Immature natural killer cell (primary cell): ENCODE measurements around the gene PATJ. TPM values are rescaled to one million over a fixed set of nuclear protein-coding genes. Genes with fewer than 3 reads are reported as not detected.
"Not testable (repeated sequence)": the region's sequence is repeated elsewhere in the genome, so short reads cannot be mapped to it uniquely, and the experiment has no call there.

ENCODE experiments used
- DNase-seq, 3 donors: peaks; one replicate each; pipeline ENCODE4 v3.0.0; 2022; ENCODE audit warnings: mixed read lengths in 1 of 3
- H3K27ac Mint-ChIP-seq, 6 donors: one replicate each; pipeline ENCODE4 v1.8.0; 2020; ENCODE audit warnings: mixed read lengths in 6 of 6, mild to moderate bottlenecking in 5 of 6, inconsistent platforms in 4 of 6, moderate library complexity in 3 of 6
- H3K27me3 Mint-ChIP-seq, 3 donors: one replicate each; pipeline ENCODE4 v1.8.0; 2020 to 2021; ENCODE audit warnings: low read depth in 3 of 3, mild to moderate bottlenecking in 3 of 3, mixed read lengths in 3 of 3, moderate library complexity in 3 of 3, inconsistent platforms in 1 of 3
- H3K36me3 Mint-ChIP-seq, 3 donors: one replicate each; pipeline ENCODE4 v1.8.0; 2020; ENCODE audit warnings: mixed read lengths in 3 of 3, inconsistent platforms in 2 of 3, mild to moderate bottlenecking in 2 of 3
- H3K4me1 Mint-ChIP-seq, 2 donors: one replicate each; pipeline ENCODE4 v1.8.0; 2020; ENCODE audit warnings: inconsistent platforms in 2 of 2, mild to moderate bottlenecking in 2 of 2, mixed read lengths in 2 of 2, moderate library complexity in 1 of 2
- H3K4me3 Mint-ChIP-seq, 5 donors: one replicate each; pipeline ENCODE4 v1.8.0; 2020; ENCODE audit warnings: mild to moderate bottlenecking in 5 of 5, mixed read lengths in 5 of 5, inconsistent platforms in 3 of 5, moderate library complexity in 3 of 5
- H3K9me3 Mint-ChIP-seq, 6 donors: one replicate each; pipeline ENCODE4 v1.8.0; 2020; ENCODE audit warnings: mild to moderate bottlenecking in 6 of 6, mixed read lengths in 6 of 6, inconsistent platforms in 4 of 6, moderate library complexity in 3 of 6
- polyA plus RNA-seq, 3 donors: library from polyadenylated mRNA; unstranded; fragments of 300-500 nt; fragmentation: Illumina TruSeq; gene quantifications; one replicate each; pipeline ENCODE4 v1.2.3, GENCODE V29; 2021

The PATJ gene
- polyA plus RNA-seq, 3 donors from 2014 or later = 2.9 to 7.2 (median 5.9) TPM

GRCh38 chr1:61770131-61770530, 27.9 kb downstream of the PATJ start:
- peaks cover 0 to 2% (median 0%) of the 10 kb centered on the region in 3 donors for H3K27me3 Mint-ChIP-seq
- H3K4me1 Mint-ChIP-seq = no peaks in the 10 kb centered on the region
- H3K36me3 Mint-ChIP-seq = peaks cover 5 to 16% (median 6%) of the 10 kb centered on the region in 3 donors
- no peak for DNase-seq
- H3K9me3 Mint-ChIP-seq = no peaks in the 10 kb centered on the region
- H3K27ac Mint-ChIP-seq = no peak overlapping the region
- no peak overlapping the region for H3K4me3 Mint-ChIP-seq

- no peaks in the 10 kb centered on the region for H3K9me3 Mint-ChIP-seq
- peaks cover 4 to 9% (median 8%) of the 10 kb centered on the region in 3 donors for H3K36me3 Mint-ChIP-seq
- DNase-seq = no peak
- peaks cover 3 to 7% of the 10 kb centered on the region in 2 donors for H3K4me1 Mint-ChIP-seq
- H3K4me3 Mint-ChIP-seq = no peak overlapping the region
- peaks cover 0 to 2% (median 0%) of the 10 kb centered on the region in 3 donors for H3K27me3 Mint-ChIP-seq
- no peak overlapping the region for H3K27ac Mint-ChIP-seq
Observed at GRCh38 chr1:61776091-61776490, 33.8 kb downstream of the PATJ start.

GRCh38 chr1:61779231-61779630, 37.0 kb downstream of the PATJ start:
- Mint-ChIP-seq H3K36me3 (peaks cover 0 to 9% (median 4%) of the 10 kb centered on the region in 3 donors), H3K27me3 (peaks cover 0 to 2% (median 0%) of the 10 kb centered on the region in 3 donors), H3K4me1 (peaks cover 19 to 36% of the 10 kb centered on the region in 2 donors), H3K4me3 (no peak overlapping the region), H3K9me3 (no peaks in the 10 kb centered on the region), H3K27ac (no peak overlapping the region)
- DNase-seq = no peak

- H3K36me3 Mint-ChIP-seq = peaks cover 0 to 6% (median 4%) of the 10 kb centered on the region in 3 donors
- H3K4me3 Mint-ChIP-seq = no peak overlapping the region
- H3K27ac Mint-ChIP-seq = no peak overlapping the region
- no peak for DNase-seq
- H3K4me1 Mint-ChIP-seq = peaks cover 19 to 38% of the 10 kb centered on the region in 2 donors
- no peaks in the 10 kb centered on the region for H3K27me3 Mint-ChIP-seq
- no peaks in the 10 kb centered on the region for H3K9me3 Mint-ChIP-seq
Observed at GRCh38 chr1:61781151-61781550, 38.9 kb downstream of the PATJ start.

- Mint-ChIP-seq H3K4me3 (peak overlapping the region; percentile 38 to 74 (median 64)), H3K36me3 (peaks cover under 1 to 13% (median 6%) of the 10 kb centered on the region in 3 donors), H3K27ac (peak overlapping the region; percentile 8 to 84 (median 56)), H3K4me1 (peaks cover 19 to 38% of the 10 kb centered on the region in 2 donors), H3K9me3 (no peaks in the 10 kb centered on the region), H3K27me3 (no peaks in the 10 kb centered on the region)
- DNase-seq = peak; percentile 49 to 55 (median 55)
Observed at GRCh38 chr1:61782771-61783170, 40.5 kb downstream of the PATJ start.

- Mint-ChIP-seq H3K4me1 (peaks cover 17 to 38% of the 10 kb centered on the region in 2 donors), H3K4me3 (no peak overlapping the region), H3K9me3 (no peaks in the 10 kb centered on the region), H3K27me3 (no peaks in the 10 kb centered on the region), H3K36me3 (peaks cover under 1 to 15% (median 4%) of the 10 kb centered on the region in 3 donors), H3K27ac (no peak overlapping the region)
- no peak for DNase-seq
Observed at GRCh38 chr1:61784726-61785125, 42.4 kb downstream of the PATJ start.

GRCh38 chr1:61790837-61791236, 48.6 kb downstream of the PATJ start:
- Mint-ChIP-seq H3K27ac (no peak overlapping the region), H3K4me1 (no peaks in the 10 kb centered on the region), H3K27me3 (peaks cover 0 to 1% (median 0%) of the 10 kb centered on the region in 3 donors), H3K4me3 (no peak overlapping the region), H3K9me3 (no peaks in the 10 kb centered on the region), H3K36me3 (peaks cover 5 to 18% (median 10%) of the 10 kb centered on the region in 3 donors)
- no peak for DNase-seq

- peaks cover 0 to 3% (median 1%) of the 10 kb centered on the region in 3 donors for H3K27me3 Mint-ChIP-seq
- H3K27ac Mint-ChIP-seq = no peak overlapping the region
- H3K9me3 Mint-ChIP-seq = no peaks in the 10 kb centered on the region
- H3K36me3 Mint-ChIP-seq = peaks cover 5 to 23% (median 8%) of the 10 kb centered on the region in 3 donors
- H3K4me1 Mint-ChIP-seq = peaks cover 0 to 7% of the 10 kb centered on the region in 2 donors
- H3K4me3 Mint-ChIP-seq = no peak overlapping the region
- DNase-seq = no peak
Observed at GRCh38 chr1:61797045-61797755, 54.9 kb downstream of the PATJ start.

GRCh38 chr1:61801047-61801446, 58.8 kb downstream of the PATJ start:
- not testable (repeated sequence) for H3K27ac Mint-ChIP-seq, H3K9me3 Mint-ChIP-seq, DNase-seq, H3K4me3 Mint-ChIP-seq, H3K4me1 Mint-ChIP-seq, H3K27me3 Mint-ChIP-seq
- peaks cover 4 to 30% (median 6%) of the 10 kb centered on the region in 3 donors for H3K36me3 Mint-ChIP-seq

- no peak for DNase-seq
- Mint-ChIP-seq H3K27ac (no peak overlapping the region), H3K9me3 (no peaks in the 10 kb centered on the region), H3K4me1 (no peaks in the 10 kb centered on the region), H3K36me3 (peaks cover 4 to 17% (median 6%) of the 10 kb centered on the region in 3 donors), H3K27me3 (peaks cover 0 to 2% (median 2%) of the 10 kb centered on the region in 3 donors), H3K4me3 (no peak overlapping the region)
Observed at GRCh38 chr1:61807606-61808140, 65.4 kb downstream of the PATJ start.

GRCh38 chr1:61808321-61808720, 66.0 kb downstream of the PATJ start:
- no peak for DNase-seq
- peaks cover 4 to 17% (median 6%) of the 10 kb centered on the region in 3 donors for H3K36me3 Mint-ChIP-seq
- H3K27me3 Mint-ChIP-seq = peaks cover 0 to 2% (median 2%) of the 10 kb centered on the region in 3 donors
- no peaks in the 10 kb centered on the region for H3K9me3 Mint-ChIP-seq
- H3K4me1 Mint-ChIP-seq = no peaks in the 10 kb centered on the region
- no peak overlapping the region for H3K27ac Mint-ChIP-seq
- H3K4me3 Mint-ChIP-seq = no peak overlapping the region

GRCh38 chr1:61808968-61809367, 66.7 kb downstream of the PATJ start:
- DNase-seq = no peak
- Mint-ChIP-seq H3K36me3 (peaks cover 4 to 17% (median 6%) of the 10 kb centered on the region in 3 donors), H3K27me3 (peaks cover 0 to 2% (median 2%) of the 10 kb centered on the region in 3 donors), H3K27ac (no peak overlapping the region), H3K4me1 (no peaks in the 10 kb centered on the region), H3K9me3 (no peaks in the 10 kb centered on the region), H3K4me3 (no peak overlapping the region)

GRCh38 chr1:61812916-61813315, 70.6 kb downstream of the PATJ start:
- Mint-ChIP-seq H3K9me3 (no peaks in the 10 kb centered on the region), H3K4me3 (no peak overlapping the region), H3K4me1 (no peaks in the 10 kb centered on the region), H3K36me3 (peaks cover 0 to 6% (median 3%) of the 10 kb centered on the region in 3 donors), H3K27ac (no peak overlapping the region), H3K27me3 (peaks cover 0 to 2% (median 2%) of the 10 kb centered on the region in 3 donors)
- no peak for DNase-seq

- peaks cover 0 to 9% (median 5%) of the 10 kb centered on the region in 3 donors for H3K36me3 Mint-ChIP-seq
- H3K27ac Mint-ChIP-seq = no peak overlapping the region
- no peaks in the 10 kb centered on the region for H3K9me3 Mint-ChIP-seq
- H3K4me3 Mint-ChIP-seq = no peak overlapping the region
- H3K4me1 Mint-ChIP-seq = no peaks in the 10 kb centered on the region
- DNase-seq = no peak
- H3K27me3 Mint-ChIP-seq = peaks cover 0 to 2% (median 2%) of the 10 kb centered on the region in 3 donors
Observed at GRCh38 chr1:61816191-61816590, 73.9 kb downstream of the PATJ start.
